Kidney tubule cell (primary cell): ENCODE results near the gene OR2S2.
A peak's percentile ranks its signal among the peaks of the same experiment; 100 is the strongest.

Experiments
- DNase-seq: peaks from one replicate; pipeline ENCODE4 v3.0.0-alpha.2; 2018; ENCODE audit warnings: low spot score

The OR2S2 gene

DNA sequence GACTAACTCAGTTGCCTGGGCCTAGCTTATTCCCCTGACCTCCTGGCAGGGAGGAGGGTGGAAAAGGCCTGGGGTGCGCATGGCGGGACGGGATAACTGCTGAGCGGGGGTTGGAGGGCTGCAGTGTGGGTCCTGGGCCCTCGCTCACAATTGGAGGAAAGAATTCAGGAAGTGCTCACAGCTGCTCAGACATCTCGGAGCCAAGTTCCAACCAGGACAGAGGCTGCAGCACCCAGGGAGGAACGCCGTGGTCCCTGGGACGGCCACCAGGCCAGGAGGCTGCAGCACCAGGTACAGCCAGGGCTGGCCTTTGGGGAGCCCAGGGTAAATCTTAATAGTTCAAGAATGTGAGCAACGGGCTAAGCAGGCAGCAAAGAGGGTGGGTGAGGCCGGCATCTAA is 48.7 kb downstream of the OR2S2 start, which contains the start of gene SPAAR:
Gene SPAAR (plus strand): TSS at position 217 of the 400 bp plus-strand sequence. CDS start 974 bp downstream, outside the sequence.
- no peak for DNase-seq

- no peak for DNase-seq
Observed at GRCh38 chr9:35908504-35909125, 49.3 kb downstream of the OR2S2 start.

GRCh38 chr9:35907711-35908503 is 50.0 kb downstream of the OR2S2 start:
- DNase-seq, result peak; percentile 91
